Measurements from ENCODE around the gene PNKP.

The PNKP gene

GRCh38 chr19:49874503-49875157, 7.3 kb upstream of the PNKP start:
- no peak for DNase-seq

- no peak for DNase-seq
These were observed 6.5 kb upstream of the PNKP start for GRCh38 chr19:49873834-49874233.

DNA sequence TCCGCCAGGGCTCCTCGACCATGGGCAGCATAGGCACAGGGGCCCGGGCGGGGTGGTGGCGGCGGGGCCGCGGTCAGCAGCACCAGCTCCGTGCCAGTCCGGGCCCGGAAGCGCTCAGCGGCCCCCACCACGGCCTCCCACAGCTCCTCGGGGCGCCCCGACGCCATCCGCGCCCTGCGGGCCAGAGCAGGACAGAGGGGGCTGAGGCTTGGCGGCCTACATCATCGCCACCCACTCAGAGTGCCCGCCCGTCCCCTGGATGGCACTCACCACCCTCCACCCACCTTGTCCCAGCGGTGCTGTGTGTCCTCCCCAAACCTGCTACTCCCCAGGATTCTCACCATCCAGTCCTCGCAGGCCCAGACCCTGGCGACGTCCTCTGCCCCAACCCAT, 5.7 kb upstream of the PNKP start:
- DNase-seq: no peak

DNA sequence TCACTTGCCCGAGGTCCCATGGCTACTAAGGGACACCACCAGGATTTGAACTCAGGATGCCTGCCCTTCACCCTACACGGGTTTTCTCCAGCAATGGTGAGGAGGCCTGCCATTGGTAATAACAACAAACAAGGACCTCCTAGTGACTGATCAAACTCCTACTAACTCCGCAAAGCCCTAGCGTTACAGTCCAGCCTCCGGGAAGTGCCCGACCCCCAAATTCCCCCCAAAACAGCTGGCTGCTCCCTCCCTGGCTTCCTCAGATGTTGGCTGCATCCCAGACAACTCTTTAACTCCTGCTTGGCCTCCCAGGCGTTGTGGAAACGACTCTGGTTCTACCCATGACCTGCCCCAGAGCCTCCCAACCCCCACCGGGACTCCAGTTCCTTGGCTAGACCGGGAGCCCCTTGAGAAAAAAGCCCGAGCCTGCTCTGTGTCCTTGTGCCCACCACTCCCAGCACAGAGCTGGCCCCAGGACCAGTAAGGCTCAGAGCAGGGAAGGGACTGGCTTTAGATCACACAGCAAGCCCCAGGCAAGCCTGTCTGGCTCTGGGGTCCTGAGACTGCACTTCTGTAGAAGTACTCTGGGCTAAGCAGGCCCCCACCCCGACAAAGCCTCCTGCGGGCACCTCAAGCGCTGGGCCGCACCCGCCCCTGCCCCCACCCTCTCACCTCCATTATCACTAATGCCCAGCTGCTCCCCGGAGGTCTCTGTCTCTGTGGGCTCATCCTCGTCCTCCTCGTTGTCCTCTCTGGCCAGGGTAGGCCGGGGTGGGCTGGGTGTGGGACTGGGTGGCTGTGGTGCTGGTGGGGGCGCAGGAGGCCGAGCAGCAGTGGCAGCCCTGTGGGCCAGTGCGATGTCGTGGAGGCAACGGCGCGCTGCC, 5.1 kb upstream of the PNKP start:
- DNase-seq: no peak

DNA sequence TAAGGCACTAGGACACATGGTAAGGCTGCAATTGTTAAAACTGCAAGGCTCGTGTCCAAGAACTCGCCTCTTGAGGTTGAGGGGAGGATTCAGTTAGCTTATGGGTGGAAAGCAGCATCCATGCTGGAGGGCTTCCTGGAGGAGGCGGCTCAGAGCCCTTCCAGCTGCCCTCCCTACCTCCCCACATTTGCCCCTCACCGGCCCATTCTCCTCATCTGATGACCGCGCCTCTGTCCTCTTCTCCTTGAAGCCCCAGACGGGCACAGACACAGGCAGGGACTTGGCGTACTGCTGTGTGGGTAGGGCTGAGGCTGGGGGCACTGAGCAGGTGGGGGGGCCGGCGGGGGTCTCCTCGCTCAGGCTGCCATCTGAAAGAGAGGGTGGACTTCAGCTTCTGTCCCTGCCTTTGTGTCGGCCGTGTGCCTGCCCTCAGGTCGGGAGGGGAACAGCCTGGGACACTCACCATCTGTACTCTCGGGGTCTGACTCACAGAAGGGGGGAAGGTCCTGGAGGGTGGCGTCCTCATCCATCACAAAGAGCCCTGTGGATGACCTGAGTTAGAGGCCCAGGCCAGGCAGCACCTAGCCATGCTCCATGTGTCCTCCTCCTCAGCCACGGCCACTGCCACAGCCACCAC, 4.1 kb upstream of the PNKP start:
- DNase-seq: no peak

DNA sequence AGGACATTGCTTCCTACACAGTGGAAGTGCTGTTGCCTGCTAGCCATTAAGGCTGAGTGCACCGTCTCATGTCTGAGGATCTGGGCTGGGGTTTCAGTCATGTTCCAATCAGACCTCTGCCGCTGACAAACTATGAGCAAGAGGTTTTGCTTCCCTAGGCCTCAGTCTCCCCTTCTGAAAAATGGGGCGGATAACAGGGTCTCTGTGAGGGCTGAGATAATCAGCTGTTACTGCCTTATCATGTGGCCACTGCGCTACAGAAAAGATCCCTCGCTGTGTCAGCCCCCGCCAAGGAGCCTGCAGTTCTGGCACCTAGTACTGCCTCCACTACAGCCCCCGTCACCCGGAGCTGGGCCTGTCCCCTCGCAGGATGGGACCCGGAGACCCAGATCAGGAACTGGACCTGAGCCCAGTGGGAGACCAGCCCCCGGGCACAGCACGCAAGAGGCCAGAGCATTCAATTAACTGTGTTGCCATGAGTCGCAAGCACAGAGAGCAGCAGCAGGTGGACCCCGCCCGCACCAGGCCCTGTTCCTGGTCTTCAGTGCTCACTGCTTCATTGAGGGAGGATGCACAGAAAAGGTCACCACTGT, 3.0 kb upstream of the PNKP start:
- no peak for DNase-seq

DNA sequence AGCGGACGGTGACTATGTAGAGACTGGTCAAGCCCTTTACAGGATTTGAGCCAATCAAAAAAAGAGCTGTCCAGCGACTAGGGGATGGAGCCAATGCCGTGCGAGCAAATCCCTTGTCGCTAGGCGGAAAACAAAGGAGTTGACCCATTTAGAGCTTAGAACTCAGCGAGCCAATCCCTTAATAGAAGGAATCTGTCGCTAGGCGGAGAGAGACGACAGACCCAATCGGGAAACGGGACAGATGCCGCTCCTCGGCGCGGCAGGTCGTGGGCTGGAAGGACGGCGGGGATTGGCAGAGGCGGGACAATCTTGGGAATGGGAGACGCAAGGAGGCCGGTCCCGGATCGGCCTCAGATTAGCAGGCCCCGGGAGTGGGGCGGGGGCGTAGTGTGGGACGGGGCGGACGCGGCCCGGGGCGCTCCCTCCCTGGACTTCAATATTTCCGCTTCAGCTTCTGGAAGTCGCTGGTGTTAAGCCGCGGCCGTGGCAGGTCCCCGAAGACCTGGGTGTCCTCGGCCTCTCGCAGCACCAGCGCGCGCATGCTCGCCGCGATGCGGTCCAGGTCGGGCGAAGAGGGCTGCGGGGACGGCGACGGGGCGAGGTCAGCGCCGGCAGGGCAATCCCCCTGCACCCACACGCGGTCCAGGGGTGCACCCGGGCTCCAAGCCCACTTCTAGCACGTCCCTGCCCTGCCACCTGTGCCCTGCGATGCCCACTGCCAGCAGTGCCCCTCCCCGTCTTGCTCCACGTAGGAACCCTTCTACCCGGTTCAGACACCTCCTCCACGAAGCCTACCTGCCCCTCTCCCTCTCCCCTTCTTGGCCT, 2.3 kb upstream of the PNKP start:
- DNase-seq: peak; percentile 87

- no peak for DNase-seq
These were observed 1.7 kb upstream of the PNKP start for GRCh38 chr19:49869009-49869483.

- no peak for DNase-seq
These were observed 2.5 kb downstream of the PNKP start for GRCh38 chr19:49864890-49865289.

- no peak for DNase-seq
These were observed 3.4 kb downstream of the PNKP start for GRCh38 chr19:49863935-49864320.

GRCh38 chr19:49863254-49863934, 4.0 kb downstream of the PNKP start:
- DNase-seq: no peak

- DNase-seq: no peak
These were observed 4.8 kb downstream of the PNKP start for GRCh38 chr19:49862391-49863253.

DNA sequence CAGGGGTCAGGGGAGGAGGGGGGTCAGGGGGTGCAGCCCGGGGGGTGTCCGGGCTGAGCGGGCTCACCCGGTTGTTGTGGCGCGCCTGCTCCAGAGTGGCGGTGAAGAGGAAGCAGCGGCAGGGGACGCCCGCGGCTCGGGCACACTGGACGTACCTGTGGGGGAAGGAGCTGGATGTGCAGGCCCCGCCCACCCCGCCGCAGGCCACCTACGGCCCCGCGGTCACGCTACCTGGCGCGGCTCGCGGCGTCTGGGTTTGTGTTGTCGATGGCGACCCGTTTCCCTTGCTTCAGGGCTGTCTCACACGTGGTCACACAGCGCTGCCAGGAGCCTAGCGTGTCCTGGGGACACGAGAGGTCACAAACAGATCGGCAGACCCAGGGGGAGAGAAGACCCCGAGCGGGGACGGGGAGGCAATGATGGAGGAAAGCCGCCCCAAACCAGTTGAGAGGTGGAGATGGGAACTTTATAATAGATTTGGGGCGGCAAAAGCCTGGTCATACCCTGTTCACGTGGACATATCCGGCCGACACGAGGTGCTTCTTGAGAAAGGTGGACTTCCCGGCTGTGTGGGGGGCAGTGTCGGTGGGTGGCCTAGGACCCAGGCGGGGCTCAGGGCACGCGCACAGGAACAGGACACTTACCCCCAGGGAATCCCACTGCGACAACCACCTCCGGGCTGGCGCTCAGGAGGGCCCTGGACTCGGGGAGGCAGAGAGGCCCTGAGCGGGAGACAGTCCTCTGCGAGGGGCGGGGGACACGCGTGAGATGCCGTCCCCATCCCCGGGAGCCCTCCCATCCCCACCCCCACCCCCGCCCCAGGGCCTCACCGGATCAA, 5.6 kb downstream of the PNKP start:
- no peak for DNase-seq

DNA sequence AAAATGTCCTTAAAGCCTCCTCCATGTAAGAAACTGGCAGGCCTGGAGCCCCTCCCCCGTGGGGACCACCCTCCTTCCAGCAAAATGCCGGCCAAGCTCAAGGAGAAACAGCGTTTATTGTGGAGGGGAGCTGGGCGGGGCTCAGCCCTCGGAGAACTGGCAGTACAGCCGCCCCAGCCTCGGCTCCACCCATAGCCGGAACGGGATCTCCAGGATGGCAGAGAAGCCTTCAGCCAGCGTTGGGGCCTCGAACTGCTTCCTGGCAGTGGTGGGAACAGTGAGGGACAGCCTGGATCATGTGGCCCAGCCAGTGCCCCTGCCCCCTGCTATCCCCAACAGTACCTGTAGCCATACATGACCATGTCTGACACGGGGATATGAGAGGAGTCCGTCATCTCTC, 6.3 kb downstream of the PNKP start:
- DNase-seq: no peak

GRCh38 chr19:49860336-49861102, 6.9 kb downstream of the PNKP start:
- DNase-seq: no peak

DNA sequence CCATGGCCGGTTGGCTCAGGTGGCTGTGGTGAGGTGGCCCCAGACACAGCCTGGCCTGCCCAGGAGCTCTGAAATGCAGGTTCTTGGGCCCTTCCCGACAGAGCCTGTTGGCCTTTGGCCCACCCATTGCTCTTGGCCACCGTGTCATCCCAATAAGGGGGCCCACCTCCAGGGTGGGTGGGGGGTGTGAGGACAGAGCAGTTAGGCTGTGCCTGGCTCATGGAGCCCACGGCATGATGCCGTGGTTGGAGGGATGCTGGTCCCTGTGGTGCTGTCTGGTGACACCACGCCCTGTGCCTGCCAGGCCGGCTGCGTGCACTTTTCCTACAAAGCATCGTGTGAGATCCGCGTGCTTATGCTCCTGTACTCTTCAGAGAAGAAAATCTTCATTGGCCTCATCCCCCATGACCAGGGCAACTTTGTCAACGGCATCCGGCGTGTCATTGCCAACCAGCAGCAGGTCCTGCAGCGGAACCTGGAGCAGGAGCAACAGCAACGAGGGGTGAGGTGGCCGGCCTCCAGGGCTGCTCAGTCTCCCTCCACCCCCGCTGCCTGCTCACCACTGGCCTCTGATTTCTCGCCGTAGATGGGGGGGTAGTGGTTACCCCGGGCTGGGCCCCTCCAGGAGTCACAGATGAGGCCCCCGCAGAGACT, 7.6 kb downstream of the PNKP start:
- no peak for DNase-seq

DNA sequence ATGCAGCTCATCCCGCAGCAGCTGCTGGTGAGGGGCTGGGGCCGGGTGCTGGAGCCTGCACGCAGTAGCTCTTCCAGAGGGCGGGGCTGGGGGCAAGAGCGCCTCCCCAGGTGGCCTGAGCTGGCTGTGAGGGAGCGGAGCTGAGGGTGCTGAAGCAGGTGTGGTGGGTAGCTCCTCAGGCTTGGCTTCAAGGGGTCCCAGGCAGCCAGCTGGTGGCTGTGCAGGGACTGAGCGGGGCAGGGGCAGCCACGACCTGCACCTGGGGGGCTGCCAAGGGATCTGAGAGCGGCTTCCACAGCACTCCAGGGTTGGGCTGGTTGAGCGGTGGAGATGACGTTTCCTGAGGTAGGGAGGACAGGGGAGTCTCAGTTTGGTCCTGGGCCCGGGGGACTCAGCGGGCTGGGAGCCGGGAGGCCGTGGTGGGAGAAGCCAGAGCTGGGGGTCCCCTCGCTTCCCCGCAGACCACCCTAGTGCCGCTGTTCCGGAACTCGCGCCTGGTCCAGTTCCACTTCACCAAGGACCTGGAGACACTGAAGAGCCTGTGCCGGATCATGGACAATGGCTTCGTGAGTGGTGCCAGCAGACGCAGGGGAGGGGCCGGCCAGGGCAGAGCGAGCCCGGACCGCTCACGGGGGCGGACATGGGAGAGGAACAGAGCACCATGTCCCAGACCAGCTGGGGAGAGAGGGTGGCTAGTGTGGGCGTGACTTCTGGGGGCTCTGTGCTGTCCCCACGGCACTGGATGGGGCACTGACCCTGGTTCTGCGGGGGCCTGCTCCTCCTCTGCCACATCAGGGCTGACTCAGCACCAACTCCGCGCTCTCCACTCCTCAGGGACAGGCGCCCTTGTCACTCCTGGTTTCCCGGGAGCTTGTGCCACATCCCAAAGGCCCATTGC, 9.0 kb downstream of the PNKP start:
- DNase-seq: no peak

DNA sequence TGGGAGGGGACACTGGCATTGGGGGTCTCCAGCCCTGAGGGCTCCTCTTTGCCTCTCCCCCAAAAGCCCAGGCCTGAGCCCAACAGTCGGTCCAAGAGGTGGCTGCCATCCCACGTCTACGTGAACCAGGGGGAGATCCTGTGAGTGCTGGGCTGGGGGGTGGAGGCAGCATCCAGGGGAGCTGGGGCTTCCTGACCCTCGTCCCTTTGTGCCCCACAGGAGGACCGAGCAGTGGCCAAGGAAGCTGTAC, 9.6 kb downstream of the PNKP start:
- DNase-seq: no peak
